Kidney epithelial cell (primary cell): ENCODE measurements around the gene HNRNPAB. TPM values are rescaled to one million over a fixed set of nuclear protein-coding genes. Genes with fewer than 3 reads are reported as not detected.

ENCODE experiments used
- DNase-seq: peaks from one replicate; pipeline ENCODE4 v3.0.0-alpha.2; 2010; ENCODE audit warnings: low read depth
- H3K27me3 ChIP-seq: 2 replicates; pipeline ENCODE4 v1.6.0; 2011; ENCODE audit warnings: low read length; ENCODE audit not compliant: control insufficient read depth, insufficient read depth
- H3K36me3 ChIP-seq: 2 replicates; pipeline ENCODE4 v1.5.1; 2011; ENCODE audit warnings: low read length; ENCODE audit not compliant: control insufficient read depth, insufficient read depth
- H3K4me3 ChIP-seq: 2 replicates; pipeline ENCODE4 v1.5.1; 2011; ENCODE audit warnings: low read depth, mild to moderate bottlenecking, control low read depth, low read length
- total RNA-seq: library from RNA; depleted of rRNA; stranded (reverse); fragments of >200 nt; gene quantifications from 2 replicates; pipeline ENCODE4 v1.2.3, GENCODE V29; 2015
- TF ChIP-seq, protein P1 (sequence below): IDR thresholded peaks from 2 replicates; pipeline ENCODE4 v1.5.1; 2011; ENCODE audit warnings: mild to moderate bottlenecking, moderate library complexity, low read length, control low read depth, inconsistent platforms; ENCODE audit not compliant: insufficient read depth, poor library complexity, severe bottlenecking

Gene HNRNPAB
- total RNA-seq, 1 donor from 2014 or later: 152 TPM

DNA sequence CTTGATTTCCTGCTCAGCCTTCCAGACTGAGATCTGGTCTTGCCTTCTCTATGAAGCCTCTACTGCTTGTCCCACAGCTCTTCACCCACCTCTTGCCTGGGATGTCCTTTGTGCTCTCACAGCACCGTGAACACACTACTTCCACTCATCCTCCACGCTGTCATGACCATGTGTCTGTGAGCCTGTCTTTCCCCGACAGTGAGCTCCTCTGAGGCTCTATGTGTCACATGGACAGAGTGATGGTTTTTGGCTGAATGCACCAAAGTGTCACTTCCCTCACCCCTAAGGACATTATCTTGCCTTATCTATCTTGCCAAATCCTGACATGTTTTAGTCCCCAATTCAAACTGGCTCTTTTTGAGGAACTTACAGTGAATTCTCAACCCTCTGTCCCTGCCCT, 16.9 kb downstream of the HNRNPAB start:
- Histone ChIP-seq H3K36me3 (no peaks in the 10 kb centered on the region), H3K27me3 (no peaks in the 10 kb centered on the region), H3K4me3 (no peak overlapping the region)
- TF ChIP-seq, protein P1, sequence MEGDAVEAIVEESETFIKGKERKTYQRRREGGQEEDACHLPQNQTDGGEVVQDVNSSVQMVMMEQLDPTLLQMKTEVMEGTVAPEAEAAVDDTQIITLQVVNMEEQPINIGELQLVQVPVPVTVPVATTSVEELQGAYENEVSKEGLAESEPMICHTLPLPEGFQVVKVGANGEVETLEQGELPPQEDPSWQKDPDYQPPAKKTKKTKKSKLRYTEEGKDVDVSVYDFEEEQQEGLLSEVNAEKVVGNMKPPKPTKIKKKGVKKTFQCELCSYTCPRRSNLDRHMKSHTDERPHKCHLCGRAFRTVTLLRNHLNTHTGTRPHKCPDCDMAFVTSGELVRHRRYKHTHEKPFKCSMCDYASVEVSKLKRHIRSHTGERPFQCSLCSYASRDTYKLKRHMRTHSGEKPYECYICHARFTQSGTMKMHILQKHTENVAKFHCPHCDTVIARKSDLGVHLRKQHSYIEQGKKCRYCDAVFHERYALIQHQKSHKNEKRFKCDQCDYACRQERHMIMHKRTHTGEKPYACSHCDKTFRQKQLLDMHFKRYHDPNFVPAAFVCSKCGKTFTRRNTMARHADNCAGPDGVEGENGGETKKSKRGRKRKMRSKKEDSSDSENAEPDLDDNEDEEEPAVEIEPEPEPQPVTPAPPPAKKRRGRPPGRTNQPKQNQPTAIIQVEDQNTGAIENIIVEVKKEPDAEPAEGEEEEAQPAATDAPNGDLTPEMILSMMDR: no peak
- DNase-seq: no peak

DNA sequence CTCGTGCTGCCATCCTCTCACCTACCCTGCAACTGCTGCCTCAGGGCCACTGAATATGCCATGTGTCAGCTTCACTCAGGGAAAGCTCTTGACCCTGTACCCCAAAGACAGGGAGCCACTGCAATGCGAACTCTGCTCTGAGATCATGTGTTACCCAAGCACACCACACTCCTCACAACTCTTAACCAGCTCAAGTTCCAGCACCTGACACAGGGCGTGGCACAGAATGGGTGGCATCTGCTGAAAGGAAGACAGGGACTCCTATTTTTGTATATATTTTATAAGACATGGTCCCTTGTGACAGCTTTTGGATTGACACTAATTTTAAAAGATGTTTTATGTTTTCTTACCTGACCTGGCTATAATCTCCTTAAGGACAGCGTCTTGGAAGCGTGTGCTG, 17.5 kb downstream of the HNRNPAB start:
- H3K27me3 ChIP-seq: no peaks in the 10 kb centered on the region
- H3K4me3 ChIP-seq: no peak overlapping the region
- TF ChIP-seq, protein P1: no peak
- no peaks in the 10 kb centered on the region for H3K36me3 ChIP-seq
- DNase-seq: no peak

DNA sequence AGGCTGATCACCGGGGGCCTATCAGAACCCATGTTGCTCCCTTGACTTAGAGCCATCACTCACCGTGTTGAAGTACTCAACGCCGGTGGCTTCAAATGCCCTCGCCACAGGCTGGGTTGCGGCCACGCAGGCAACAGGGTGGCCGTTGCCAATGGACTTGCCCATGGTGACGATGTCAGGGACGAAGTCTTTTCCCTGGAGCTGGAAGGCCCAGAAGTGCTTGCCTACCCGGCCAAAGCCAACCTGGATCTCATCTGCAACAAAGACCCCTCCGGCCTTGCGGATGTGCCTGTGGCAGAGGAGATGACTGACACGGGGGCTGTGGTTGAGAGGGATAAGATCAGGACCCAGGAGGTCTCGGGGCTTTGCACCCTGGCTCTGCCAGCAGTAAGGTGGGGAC, 18.0 kb downstream of the HNRNPAB start:
- Histone ChIP-seq H3K27me3 (no peaks in the 10 kb centered on the region), H3K36me3 (no peaks in the 10 kb centered on the region), H3K4me3 (no peak overlapping the region)
- DNase-seq: no peak
- TF ChIP-seq, protein P1: no peak

DNA sequence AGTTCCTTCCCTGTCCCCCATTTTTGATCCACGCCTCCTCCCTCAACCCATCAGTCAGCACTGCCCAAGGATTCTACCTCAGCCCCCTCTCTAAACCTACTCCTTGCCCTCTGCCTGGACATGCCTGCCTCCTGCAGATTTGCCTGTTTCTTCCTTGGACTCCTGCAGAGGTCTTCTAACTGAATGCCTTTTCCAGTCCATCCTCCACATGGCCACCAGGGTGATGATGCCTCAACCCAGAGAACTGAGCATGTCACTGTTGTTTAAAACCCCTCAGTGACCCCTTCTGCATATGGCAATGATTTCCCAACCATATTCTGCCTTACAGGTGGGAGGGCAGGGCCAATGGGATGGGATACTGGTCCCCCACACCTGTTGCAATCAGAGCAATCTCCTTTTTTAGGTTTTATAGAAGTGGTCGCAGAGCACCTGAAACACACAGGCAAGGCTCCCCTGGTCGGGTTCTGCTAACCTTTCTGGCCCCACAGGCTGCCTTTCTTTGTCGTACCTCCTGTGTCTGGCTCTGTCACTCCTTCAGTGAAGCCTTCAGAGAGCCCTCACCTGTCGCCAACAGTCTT, 19.0 kb downstream of the HNRNPAB start:
- no peaks in the 10 kb centered on the region for H3K27me3 ChIP-seq
- DNase-seq: no peak
- no peak overlapping the region for H3K4me3 ChIP-seq
- peaks cover 2% of the 10 kb centered on the region for H3K36me3 ChIP-seq
- TF ChIP-seq, protein P1: no peak

DNA sequence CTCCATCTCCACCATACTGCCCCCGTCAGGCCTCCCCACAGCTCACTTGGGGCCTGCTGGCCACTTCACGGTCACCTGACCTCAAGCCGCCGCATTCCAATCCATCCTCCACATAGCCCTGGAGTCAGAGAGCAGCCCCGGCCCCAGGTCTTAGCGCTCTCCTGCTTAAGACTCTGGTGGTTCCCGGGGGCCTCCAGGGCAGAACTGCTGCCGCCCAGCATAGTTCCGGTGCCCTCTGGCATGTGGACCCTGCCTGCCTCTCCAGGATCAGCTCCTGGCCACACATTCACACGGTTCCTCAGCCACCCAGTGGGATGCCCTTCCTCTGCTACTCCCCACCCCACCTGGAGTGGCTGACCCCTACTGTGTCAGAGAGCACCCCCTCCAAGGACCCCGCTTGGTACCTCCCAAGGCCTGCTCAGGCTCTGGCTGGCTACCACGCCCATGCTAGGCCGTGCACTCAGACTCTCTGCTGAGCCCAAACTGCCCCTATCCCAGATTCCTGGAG, 19.5 kb downstream of the HNRNPAB start:
- TF ChIP-seq, protein P1: no peak
- DNase-seq: no peak
- no peaks in the 10 kb centered on the region for H3K27me3 ChIP-seq
- H3K36me3 ChIP-seq: peaks cover 2% of the 10 kb centered on the region
- H3K4me3 ChIP-seq: no peak overlapping the region

DNA sequence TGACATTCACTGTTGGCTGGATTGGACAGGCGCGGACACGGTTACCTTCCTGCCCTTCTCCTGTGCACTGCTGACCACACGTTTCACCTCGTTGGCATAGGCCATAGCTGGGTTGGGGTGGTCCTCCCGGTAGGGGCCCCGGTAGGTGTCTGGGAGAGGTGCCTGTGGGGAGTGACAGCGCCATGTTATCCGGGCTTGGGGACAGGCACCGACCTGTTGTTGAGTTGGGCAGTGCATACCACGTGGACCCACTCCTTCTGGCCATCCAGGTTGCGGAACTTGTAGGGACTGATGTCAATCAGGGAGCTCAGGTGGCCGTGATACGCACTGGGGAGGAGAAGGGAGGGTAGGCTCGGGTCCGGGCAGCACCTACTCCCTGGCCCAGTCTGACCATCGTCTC, 20.1 kb downstream of the HNRNPAB start:
- Histone ChIP-seq H3K4me3 (no peak overlapping the region), H3K27me3 (no peaks in the 10 kb centered on the region), H3K36me3 (peaks cover 2% of the 10 kb centered on the region)
- DNase-seq: no peak
- TF ChIP-seq, protein P1: no peak
